ENCODE measurements around the gene CDK4. TPM values are rescaled to one million over a fixed set of nuclear protein-coding genes. Genes with fewer than 3 reads are reported as not detected.

Gene CDK4
- total RNA-seq, 4 donors from 2014 or later: 14.7 to 97.4 (median 28.8) TPM

DNA sequence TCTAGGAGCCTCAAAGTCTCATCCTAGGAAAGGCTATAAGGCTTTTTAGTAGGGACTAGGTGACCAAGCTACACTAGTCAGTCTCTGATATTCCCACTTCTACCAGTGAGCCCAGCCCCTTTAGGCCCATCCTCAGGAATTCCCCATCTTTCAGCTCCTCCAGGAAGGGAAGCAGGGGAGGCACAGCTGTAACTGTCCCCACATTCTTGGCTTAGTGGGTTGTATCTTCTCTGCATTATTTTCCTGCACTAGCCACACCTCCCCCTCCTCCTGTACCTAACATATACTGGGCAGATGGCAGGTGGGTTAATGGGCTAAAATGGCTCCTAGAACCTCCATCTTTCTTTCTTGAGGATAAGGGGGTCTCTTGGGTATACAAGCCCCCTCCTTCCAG, 15.2 kb upstream of the CDK4 start:
- TF ChIP-seq POLR2A (IDR thresholded peaks at IDR 0.05): no peak
- TF ChIP-seq, protein P1, sequence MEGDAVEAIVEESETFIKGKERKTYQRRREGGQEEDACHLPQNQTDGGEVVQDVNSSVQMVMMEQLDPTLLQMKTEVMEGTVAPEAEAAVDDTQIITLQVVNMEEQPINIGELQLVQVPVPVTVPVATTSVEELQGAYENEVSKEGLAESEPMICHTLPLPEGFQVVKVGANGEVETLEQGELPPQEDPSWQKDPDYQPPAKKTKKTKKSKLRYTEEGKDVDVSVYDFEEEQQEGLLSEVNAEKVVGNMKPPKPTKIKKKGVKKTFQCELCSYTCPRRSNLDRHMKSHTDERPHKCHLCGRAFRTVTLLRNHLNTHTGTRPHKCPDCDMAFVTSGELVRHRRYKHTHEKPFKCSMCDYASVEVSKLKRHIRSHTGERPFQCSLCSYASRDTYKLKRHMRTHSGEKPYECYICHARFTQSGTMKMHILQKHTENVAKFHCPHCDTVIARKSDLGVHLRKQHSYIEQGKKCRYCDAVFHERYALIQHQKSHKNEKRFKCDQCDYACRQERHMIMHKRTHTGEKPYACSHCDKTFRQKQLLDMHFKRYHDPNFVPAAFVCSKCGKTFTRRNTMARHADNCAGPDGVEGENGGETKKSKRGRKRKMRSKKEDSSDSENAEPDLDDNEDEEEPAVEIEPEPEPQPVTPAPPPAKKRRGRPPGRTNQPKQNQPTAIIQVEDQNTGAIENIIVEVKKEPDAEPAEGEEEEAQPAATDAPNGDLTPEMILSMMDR (IDR thresholded peaks at IDR 0.05): no peak
- Histone ChIP-seq H3K4me1 (peaks cover 0 to 37% (median 25%) of the 10 kb centered on the region in 4 donors), H3K27me3 (peaks cover 0 to 13% of the 10 kb centered on the region in 2 donors), H3K36me3 (no peaks in the 10 kb centered on the region), H3K4me3 (no peak overlapping the region), H3K9me3 (no peaks in the 10 kb centered on the region), H3K27ac (no peak overlapping the region)
- DNase-seq: no peak

DNA sequence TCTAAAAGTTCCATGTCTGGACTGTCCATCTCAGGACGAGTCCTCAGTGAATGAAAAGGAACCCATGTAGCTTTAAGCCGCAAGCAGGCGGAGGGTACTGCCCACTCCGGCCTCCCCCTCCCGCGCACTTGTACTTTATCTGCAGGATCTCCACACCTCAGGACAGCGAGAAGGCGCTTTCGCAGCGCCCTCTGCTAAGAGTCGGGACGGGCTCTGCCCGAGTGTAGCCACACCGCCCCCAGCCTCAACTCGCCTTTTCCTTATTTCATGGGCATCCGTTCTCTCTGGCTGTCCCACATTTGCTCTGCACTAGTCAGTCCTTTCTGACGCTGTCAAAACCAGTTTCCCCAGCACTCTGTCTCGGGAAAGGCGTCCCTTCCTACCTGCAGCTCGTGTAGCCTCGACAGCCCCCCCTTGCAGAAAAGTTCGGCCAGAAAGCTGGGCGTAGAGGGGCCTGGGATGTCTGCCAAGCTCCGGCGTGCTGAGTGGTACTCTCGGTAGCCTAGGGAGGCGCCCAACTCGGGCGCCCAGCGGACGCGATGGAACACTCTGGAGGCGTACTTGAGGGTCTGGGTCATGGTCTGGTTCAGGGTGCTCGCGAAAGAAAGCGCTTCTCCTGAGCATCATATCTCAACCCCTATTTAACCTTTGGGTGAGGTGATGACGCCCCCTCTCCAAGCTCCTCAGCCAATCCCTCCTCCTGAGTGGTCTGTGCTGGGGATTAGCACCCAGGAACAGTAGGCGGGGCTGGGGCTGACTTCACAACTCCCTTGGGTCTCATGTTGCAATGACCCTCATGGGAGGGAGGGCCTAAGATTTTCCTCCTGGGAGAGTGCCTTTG, 14.6 kb upstream of the CDK4 start, which contains the start of gene CYP27B1:
Gene CYP27B1 (minus strand): TSS at position 615 of the 841 bp plus-strand sequence. CDS start 37 bp downstream, at position 578.
- H3K27ac ChIP-seq: no peak within 1 kb of the TSS
- H3K4me3 ChIP-seq: peak within 1 kb of the TSS; percentile 41 to 59 (median 52)
- TF ChIP-seq, protein P1 (IDR thresholded peaks at IDR 0.05): no peak
- TF ChIP-seq POLR2A (IDR thresholded peaks at IDR 0.05): no peak

DNA sequence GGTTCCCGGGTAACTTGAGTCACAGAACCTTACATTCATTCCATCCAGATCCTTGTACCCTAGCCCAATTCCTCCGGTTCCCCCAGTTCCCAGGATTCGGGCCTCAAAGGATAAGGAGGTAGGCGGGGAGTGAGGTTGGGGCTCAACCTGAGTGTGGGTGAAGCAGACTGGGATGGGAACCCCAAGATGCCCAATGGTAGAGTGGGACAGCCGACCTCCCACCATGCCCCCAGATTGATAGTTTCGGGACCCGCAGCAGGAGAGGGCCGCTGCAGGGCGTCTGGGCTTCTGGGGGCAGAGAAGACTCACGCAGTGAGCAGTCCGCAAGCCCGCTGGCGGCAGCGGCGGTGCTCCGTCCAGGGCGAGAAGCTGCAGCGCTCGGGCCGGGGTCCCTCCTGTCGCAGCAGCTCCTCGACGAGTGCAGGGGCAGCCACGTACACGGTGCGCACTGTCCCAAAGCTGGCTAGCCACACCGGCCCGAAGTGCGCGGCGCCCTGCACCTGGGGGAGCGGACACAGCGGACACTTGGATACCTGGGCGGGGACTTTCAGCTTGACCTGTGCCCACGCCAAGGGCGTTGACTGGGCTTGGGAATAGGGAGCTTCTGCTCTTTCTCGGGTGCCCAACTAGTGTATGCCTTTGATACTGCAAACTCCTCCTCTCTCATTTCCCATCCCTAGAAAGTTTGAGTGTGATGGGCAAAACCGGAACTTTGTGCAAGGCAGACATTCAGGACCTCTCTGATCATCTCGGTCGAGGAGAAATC, 13.8 kb upstream of the CDK4 start:
- Histone ChIP-seq H3K4me3 (peak overlapping the region; percentile 41 to 59 (median 52)), H3K36me3 (no peaks in the 10 kb centered on the region), H3K4me1 (peaks cover 0 to 30% (median 22%) of the 10 kb centered on the region in 4 donors), H3K27me3 (peaks cover 0 to 13% of the 10 kb centered on the region in 2 donors), H3K27ac (no peak overlapping the region), H3K9me3 (no peaks in the 10 kb centered on the region)
- DNase-seq: peak in 1 of 3 donors; percentile 58
- TF ChIP-seq POLR2A (IDR thresholded peaks at IDR 0.05): no peak
- TF ChIP-seq, protein P1 (IDR thresholded peaks at IDR 0.05): no peak

More for the DNA sequence above, 14.6 kb upstream of the CDK4 start, which contains the start of gene CYP27B1:
- peaks cover 0 to 37% (median 25%) of the 10 kb centered on the region in 4 donors for H3K4me1 ChIP-seq
- peak in 1 of 3 donors; percentile 44 for DNase-seq
- peaks cover 0 to 13% of the 10 kb centered on the region in 2 donors for H3K27me3 ChIP-seq
- H3K36me3 ChIP-seq: no peaks in the 10 kb centered on the region
- no peaks in the 10 kb centered on the region for H3K9me3 ChIP-seq

DNA sequence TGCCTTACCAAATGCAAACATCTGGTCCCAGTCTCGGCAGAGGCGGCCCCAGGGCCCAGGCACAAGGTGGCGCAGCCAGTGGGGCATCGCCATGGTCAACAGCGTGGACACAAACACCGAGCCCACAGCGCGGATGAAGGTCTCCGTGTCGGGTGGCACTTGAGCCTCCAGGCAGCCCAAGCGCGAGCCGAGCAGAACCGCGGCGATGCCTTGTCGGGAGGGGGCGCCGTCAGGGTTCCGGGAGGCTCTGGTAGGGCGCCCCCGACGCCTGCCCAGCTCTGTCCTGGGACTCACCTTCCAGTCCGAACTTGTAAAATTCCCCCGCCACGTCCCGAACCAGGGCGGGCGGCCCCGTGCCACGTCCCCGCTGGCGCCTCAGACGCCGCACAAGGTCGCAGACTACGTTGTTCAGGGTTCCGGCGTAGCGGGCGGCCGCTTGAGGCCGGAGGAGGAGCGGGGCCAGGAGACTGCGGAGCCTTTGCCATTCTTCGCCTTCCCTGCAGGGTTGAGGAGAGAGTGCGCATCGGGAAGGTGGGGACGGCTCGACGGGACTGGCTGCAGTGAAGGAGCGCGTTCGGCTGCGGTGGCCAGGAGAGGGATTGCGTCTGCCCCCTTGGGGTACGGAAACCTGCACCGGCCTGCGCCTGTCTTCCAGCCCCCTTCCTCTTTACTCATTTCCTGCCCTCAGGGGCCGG, 13.0 kb upstream of the CDK4 start:
- H3K27ac ChIP-seq: peak overlapping the region in 1 of 4 donors; percentile 19
- no peak for TF ChIP-seq POLR2A (IDR thresholded peaks at IDR 0.05)
- TF ChIP-seq, protein P1 (IDR thresholded peaks at IDR 0.05): peak in 5 of 6 experiments; percentile 1 to 24 (median 16)
- peak; percentile 41 to 78 (median 70) for DNase-seq
- H3K9me3 ChIP-seq: no peaks in the 10 kb centered on the region
- H3K36me3 ChIP-seq: no peaks in the 10 kb centered on the region
- H3K4me1 ChIP-seq: peaks cover 0 to 28% (median 22%) of the 10 kb centered on the region in 4 donors
- peak overlapping the region; percentile 41 to 59 (median 52) for H3K4me3 ChIP-seq
- H3K27me3 ChIP-seq: peaks cover 0 to 13% of the 10 kb centered on the region in 2 donors

DNA sequence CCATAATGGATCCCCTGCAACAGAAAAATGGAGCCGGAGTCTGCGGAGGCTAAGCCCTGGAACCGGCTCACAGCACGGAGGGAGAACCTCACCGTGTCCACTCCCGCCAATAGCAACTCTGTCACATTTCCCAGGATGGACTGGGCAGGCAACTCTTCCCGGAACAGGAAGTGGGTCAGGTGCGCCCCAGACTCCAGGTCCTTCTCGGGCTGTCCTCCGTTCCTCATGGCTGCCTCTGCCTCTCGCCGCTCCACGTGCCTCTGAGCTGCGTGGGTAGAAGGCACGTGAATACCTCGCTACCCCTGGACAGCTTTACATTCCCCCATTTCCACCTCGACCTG, 12.5 kb upstream of the CDK4 start:
- Histone ChIP-seq H3K4me3 (peak overlapping the region; percentile 41 to 59 (median 52)), H3K4me1 (peaks cover 0 to 28% (median 22%) of the 10 kb centered on the region in 4 donors), H3K9me3 (no peaks in the 10 kb centered on the region), H3K27me3 (peaks cover 0 to 13% of the 10 kb centered on the region in 2 donors), H3K27ac (peak overlapping the region in 1 of 4 donors; percentile 19), H3K36me3 (no peaks in the 10 kb centered on the region)
- TF ChIP-seq, protein P1 (IDR thresholded peaks at IDR 0.05): no peak
- peak in 1 of 2 donors; percentile 14 for TF ChIP-seq POLR2A (IDR thresholded peaks at IDR 0.05)
- no peak for DNase-seq

Measured in Peyer's patch (tissue), 4 donors.